G401.6 (cell line): Measurements from ENCODE around the gene EFCAB6.

Experiments used
- FAIRE-seq: peaks from 2 replicates; lab custom pipeline; 2012; peaks lifted over from hg19 to GRCh38; lab: Jason Lieb, UNC

Gene EFCAB6

DNA sequence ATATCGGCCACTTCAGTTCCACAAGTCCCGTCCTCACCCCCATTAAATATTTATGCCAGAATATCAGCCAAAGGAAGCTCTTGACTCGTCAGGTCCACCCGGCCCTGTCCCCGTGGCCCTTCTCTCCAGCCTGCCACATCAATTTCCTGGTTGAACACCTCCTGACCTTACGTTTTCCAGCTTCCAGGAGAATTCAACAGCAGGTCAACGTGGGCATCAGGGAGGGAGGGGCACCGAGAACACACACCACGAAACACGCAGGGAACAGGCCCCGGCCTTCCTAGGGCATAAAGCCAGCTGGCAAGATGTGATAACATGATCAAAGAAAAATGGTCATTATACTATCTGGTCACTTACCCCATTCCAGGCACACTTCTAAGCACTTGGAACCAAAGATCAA is 34.9 kb upstream of the EFCAB6 start:
- no peak for FAIRE-seq

DNA sequence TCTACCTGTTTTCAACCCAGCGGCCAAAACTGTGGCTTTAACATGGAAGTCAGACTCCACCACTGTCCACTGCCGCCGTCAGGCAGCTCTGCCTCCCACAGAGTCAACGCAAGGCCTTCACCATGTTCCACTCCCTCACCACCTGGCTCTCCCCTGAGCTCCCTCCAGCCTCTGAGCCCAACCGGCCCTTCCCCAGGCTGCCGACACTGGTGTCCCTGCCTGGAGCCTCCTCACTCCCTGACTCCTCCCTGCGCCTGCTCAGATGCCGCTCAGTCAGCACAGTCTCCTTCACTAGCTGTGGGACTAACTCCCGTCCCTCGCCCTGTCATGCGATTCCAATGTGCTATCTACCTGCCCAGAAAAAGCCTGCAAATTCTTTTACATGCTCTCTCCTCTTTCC is 33.9 kb upstream of the EFCAB6 start:
- FAIRE-seq, result no peak

DNA sequence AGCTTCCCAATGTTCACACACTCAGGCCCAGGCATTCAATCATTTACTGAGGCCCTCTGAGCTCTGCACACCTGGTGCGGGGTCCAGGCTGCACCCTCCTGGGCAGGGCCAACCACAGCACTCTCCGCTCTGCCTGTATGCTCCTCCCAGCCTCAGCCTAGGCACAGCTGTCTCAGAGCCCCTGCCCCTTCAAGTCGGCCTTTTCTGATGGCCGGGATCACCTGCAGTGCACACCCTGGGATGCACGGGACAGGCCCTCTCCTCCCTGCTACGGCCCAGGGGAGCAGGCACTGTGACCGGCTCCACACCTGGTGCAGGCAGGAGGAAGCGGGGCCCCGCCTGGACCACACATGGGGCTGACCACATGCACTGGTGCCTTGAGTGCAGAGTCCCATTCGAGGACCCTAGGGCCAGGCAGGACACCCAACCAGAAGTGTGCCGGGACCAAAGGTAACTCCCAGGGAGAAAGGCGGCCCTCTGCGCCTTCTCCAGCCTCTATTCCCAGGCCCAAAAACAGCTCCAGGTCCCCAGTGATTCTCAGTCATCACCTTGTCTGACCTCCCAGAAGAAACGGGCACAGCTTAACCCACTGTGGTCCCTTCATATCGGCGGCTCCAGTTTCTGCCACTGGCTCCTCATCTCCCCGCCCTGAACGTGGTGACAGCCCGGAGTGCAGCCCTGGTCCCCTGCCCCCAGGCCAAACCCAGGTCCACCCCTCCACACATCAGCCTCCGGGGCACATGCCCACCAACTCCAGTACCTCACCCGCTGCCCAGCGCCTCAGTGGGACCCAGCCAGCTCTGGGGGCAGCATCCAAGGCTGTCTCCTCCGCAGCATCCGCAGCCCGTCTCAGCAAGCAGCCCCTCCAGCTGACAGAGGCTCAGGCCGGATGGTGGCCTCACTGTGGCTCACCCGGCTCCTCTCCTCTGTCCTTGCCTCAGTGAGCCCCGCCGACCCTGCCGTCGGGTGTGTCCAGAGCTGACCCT is 32.7 kb upstream of the EFCAB6 start:
- FAIRE-seq, result no peak

DNA sequence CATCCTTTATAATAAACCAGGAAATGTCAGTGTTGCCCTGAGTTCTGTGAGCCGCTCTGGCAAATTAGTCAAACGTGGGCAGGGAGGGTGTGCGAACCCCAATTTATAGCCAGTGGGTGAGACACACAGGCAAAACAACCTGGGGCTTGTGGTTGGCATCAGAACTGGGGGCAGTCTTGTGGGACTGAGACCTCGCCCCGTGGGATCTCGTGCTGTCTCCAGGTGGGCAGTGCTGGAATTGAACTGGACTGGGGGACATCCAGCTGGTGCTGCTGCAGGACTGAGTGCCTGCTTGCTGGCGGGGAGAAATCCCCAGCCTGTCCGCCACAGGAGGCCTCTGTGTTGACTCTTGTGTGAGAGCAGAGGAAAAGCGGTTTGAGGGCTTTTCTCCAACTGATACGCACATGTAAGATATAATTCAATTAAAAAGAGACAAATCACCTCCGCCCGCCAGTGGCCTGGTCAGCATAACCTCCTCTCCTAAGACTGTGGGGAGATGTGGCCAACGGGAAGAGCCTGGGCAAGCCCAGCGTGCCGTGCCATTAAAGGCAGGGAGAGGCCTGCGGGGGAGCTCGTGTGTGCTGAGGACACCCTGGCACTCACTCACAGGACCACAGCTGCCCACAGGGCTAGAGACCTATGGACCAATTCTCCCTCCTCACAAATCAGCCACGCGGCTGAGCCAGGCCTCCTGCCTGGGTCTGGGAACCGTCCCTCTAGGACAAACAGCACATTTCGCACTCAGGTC is 31.9 kb upstream of the EFCAB6 start:
- FAIRE-seq, result no peak

DNA sequence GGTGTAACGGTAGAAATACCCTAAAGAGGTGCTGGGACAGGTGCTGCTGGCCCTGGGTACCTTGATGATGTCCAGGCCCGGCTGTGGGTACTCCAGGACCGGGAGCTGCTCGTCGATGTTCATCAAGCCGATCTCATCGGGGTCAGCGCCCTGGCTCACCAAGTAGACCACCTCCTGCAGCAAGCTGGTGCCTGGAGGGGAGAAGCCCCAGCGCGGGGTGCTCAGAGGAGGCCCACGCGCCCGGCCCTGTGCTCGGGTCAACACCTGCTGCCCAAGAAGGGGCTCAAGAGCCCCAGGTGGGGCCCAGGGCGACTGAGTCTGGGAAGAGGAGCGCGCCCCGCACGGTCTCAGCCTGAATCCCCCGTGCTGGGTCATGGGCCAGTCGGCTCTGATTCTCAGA is 29.6 kb upstream of the EFCAB6 start:
- no peak for FAIRE-seq

DNA sequence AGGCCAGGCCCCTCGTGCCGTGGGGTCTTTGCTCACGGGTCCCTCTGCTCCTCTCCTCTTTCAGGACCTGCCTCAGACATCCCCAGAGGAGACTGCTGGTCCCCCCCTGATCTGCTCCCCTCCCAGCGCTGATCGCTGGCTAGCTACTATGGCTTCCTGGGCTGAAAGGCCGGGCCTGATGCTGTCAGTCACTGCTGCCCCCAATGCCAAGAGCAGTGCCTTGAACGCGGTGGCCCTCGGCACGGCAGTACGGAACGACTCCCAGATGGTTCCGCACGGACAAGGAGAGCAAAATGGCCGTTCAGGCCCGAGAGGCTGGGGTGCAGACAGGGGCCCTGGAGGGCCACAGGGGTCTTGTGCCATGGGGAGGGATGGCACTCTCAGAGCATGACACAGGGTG is 28.7 kb upstream of the EFCAB6 start:
- FAIRE-seq, result no peak

DNA sequence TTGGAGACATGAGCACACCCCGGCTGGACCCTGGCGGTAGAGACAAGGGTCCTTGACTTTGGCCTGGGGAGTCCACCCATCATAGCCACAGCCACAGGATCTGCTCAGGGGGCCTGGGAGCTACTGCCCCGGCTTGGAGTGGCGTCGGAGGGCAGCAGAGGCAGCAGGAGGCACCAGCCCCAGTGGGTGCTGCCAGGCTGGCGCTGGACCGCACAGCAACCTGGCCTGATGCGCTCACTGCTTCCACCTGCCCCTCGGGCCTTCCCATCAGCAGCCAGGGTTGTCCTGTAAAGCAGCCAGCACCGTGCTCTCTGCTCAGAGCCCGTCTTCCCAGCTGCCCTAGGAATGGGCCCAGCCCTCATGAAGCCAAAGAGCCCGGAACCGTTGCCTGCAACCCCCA is 28.3 kb upstream of the EFCAB6 start:
- FAIRE-seq, result no peak

DNA sequence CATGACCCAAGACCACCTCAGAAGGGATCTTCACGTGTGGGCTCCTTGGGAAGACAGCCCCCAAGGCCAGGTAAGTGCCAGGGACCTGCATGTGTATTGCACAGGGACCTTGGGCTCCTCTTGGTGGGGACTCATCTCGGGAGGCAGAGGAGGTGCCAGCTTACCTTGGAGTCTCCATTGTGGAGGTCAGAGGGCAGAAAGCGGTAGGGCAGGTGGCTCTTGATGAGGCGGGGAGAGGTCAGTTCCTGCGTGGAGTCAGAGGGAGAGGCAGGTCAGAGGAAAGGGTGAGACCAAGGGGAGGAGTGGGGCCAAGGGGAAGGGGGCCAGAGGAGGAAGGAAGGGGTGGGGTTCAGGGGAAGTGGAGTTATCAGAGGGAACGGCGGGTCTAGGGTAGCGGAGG is 27.7 kb upstream of the EFCAB6 start:
- FAIRE-seq, result no peak

DNA sequence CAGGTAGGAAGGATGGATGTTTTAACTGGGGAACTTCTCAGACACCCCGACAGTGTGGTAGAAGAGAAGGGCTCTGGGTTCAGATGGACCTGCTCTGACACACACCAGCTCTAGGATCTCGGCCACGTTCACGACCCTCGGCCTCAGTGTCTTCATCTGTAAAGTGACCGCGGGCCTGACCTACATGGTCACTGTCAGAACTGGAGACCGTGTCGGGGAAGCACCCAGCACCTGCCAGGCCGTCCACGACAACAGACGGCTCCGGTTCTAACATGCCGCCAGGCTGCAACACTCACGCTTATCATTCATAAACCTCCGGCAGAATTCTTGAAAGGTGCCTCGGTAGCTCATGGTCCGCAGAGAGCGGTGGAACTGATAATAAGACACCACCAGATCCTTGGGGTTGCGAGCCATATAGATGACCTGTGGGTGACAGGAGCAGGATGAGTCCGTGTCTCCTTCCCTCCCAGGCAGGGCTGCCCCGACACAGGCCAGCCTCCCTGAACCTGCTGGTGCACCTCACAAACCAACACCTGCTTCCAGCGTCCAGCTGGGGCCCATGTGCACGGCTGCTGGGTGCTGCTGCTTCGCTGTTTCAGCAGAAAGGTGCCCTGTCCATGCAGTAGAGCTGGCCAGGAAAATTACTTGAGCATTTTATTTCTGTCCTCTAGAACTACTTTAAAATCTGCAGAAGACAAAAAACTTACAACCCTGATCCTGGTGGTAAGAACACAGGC is 26.6 kb upstream of the EFCAB6 start:
- FAIRE-seq, result no peak

DNA sequence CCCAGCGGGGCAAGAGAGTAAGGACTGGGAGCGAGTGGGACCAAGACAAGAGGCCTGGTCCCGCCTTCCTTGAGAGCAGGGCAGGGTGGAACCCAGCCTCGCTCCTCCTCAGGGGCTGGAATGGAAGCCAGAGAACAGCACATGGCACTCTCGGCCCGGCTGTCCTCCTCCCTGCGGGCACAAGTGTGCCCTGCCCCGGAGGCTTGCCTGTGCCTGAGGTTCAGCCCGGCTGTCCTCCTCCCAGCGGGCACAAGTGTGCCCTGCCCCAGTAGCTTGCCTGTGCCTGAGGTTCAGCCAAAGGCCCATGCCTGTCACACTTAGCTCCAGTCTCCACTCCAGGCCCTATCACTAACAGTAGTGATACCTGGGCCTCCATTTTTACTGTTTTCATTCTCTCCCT is 26.1 kb upstream of the EFCAB6 start:
- FAIRE-seq, result no peak

DNA sequence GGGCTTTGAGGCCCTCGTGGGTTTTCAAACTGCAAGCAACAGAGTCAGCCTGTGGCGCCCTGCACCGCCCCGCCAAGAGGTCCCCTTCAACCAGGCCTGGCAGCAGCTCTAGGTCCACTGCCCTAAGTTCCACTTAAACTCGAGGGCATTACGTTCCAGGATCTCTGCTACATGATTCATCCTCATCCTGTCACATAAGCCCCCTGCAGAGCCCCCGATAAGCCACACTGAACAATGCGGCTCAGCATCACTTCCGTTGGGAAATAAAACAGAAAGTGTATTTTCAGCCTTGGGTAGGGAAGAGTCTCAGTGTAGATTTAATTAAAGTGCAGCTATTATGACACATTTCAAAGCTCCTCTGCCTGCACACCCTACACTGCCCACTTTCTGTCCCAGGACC is 25.6 kb upstream of the EFCAB6 start:
- FAIRE-seq, result no peak

DNA sequence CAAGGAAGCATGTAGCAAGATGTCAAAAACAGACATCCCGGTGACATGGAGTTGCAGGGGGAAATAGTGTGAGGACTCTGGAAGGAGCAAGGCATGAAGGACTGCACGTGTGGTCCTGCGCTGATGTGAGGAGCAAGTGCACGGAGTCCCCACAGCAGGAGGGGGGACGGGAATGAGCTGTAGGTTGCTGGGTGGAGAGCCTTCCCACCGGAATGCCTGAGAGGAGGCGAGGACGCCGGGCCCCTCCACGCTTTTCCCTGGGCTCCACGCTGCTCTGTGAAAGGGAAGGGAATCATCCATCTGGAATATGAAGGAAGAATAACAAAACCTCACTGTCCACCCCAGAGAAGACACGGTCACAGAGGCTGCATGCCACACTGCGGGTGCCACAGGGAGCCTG is 23.6 kb upstream of the EFCAB6 start:
- FAIRE-seq, result no peak

DNA sequence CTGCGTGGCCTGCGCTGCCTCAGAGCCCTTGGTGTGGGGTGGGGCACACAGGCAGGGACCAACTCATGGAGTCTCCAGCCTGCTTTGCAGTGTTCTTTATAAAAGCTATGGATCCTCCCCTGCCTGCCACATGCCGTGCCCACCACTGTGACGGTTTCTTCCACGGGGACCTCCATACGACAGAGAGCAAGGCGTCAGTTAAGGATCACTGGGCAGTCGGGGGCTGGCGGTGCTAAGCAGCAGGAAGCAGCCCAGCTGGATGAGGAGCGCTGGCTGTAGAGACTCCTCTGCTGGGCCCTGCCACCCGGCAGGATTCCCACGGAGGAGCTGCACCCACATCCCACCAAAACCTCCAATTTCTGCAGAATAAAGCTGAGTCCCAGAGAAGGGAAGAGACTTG is 23.1 kb upstream of the EFCAB6 start:
- FAIRE-seq, result no peak

DNA sequence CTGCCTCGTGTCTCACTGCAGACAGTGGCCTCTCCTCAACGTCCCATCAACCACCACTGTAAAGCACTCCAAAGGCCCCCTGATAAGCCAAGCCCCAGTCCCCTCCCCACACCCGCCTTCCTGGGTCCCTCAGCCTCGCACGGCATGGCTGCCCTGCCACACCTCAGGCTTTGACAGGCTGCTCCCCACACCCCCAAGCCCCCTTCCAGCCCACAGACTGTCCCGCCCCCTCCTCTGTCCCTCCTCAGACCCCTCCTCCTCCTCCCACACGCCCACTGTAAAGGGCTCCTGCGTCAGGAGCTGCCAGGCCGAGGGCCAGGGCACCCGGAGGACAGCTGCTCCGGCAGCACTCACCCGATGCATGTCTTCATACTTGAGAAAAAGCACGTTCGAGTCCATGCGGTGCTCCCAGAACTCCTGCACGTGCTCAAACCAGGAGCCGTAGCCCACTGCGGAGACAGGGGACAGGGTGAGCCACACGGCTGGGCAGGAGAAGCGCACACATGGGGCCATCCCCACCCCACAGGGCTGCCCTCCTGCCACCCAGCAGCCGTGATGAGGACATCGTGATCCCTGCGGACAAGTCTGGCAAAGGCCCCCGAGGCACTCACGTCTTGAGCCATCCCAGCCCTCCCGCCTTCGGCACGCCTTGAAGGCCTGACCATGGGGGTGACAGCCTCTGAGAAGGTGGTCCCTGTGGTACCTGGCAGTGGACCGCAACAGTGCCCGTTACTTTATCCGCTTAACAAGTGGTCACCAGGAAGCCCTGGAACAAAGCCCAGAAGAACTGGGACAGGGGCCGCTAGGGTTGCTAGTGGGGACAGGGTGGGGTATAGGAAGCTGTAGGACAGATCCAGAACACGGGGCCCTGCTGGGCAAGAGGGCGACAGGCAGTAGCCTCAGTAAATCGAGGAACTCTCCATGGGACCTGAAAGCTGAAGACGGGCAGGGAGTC is 21.5 kb upstream of the EFCAB6 start:
- no peak for FAIRE-seq

DNA sequence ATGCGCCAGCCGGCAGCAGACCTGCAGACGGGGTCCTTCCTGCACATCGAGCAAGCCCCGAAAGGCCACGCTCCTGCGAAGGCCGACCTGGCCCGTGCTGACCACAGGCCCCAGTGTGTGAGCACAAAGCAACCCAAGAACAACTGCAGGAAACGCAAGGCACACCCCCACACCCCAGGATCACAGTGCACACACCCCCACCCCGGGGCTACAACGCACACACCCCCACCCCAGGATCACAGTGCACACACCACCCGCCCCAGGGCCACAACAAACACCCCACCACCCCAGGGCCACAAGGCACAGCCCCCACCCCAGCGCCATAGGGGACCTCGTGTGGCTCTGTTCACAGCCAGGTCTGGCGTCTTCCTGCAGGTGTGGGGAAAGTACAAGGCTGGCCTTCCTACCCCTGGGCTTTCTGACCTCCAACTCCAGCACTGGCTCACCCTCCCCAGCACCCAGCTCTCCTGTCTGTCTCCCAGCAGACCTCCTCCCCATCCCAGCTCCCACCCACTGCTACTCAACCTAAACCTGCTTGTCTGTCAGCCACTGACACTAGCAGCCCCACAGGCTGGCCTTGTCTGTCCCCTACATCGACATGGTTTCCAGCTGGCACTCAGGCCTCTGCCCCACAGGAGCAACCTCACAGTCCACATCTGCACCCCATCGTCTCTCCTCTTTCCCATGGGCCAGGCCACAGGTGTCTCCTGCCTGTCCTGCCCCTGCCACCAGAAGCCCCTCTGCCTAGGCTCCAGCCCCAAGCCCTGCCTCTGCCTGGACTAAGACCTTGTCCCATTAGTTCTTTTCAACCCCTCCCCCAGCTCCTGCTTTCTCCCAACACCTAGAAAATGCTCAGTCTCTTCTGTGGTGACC is 20.5 kb upstream of the EFCAB6 start:
- FAIRE-seq, result no peak

DNA sequence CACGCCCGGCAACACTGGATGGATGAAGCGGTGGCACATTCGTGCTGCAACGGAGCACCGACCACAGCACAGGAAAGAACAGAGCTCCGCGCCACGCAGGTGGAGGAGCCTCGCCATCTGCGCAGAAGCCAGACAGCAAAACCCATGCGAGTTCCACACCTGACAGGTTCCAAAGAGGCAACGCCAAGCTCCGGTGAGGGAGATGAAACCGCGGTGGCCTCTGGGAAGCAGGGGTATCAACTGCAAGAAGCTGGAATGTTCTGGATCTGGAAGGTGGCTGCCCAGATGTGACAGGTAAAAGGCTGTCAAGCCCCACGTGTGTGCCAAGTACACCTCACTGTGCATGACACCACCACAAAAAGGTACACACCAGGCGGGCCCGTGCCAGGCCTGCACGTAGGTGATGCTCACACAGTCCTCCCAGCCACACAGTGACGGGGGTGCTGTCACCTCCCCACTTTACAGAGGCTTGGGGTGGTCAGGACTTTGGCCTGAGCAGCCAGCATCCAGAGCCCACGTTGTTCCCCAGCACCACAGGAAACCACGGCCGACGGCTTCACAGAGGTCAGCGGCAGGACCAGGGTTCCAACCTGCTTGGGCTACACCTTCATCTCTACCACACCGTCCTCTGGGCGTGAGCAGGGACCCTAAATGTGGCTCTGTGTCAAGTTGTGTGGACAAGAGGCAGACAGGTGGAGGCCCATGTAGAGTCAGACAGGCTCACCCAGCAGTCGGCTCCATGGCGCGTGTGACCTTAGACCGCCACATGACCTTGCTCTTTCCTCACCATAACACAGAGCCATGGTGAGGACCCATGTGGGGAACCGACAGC is 19.7 kb upstream of the EFCAB6 start:
- no peak for FAIRE-seq

DNA sequence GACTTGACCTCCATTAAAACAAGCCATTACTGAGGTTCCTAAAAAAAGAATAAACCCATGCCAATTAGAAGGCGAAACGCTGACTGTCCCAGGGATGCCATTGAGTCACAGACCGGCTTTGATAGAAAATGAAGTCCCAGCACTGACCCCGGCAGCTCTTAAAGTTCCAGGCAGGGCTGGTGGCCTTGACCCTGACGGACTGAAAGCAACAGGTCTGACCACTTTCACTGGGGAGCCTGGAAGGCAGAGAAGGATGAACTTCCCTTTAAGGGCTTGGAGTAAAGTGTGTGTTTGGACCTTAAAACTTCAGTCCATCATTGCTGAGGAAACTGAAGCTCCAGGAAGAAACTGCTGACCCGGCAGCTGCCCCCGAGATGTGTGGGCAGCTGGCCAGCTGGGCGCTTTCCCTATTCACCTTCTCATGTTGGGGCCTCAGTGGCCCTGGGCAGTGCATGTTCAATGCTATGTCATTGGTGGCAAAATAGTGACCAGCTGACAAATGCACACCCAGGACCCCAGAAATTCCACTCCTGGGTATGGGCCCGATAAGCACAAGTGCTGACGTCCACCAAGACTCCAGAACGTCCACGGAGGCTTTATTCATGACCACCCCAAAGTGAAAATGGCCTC is 18.9 kb upstream of the EFCAB6 start:
- no peak for FAIRE-seq

DNA sequence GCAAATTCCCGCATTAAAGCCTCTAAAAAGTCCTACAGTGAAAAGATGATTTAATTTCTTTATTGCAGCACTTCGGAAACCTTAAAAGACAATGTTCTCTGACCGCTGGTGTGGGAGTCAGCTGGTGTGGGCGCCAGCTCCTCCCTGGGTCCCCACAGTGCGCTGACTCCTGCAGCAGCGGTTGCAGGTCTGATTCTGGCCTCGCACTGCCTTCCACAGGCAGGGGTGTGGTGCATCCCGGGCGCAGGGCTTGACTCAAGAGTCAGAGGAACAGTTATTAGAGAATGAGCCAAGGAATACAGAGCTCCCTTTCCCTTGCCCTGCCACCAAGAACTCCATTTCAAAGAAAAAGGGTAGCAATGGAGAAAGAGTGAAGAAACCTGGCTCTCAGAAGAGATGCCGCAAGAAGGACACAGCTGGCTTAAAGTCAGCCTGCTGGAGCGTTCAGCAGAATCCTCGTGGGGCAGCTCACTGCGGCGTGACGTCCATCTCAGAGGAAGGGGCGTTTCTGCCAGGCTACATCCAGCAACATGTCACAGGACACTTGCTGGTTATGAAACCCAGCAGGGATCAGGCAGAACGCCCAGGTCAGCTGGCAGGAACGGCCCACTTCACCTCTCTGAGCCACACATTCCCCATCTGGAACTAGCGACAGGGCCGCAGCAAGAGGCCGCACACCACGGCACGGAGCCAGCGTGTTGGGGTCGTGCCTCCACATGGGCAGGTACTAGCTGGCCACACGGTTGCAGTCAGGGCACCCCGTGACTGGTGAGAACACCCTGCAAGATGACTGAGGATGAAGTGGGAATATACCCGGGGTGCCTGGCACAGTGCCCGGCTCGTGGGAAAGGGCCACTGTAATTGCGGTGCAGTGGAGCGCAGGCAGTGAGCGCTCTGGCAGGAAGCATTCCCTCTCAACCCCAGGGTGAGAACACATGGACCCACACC is 18.1 kb upstream of the EFCAB6 start:
- no peak for FAIRE-seq
